ENCODE results near the gene ZNF544. TPM values are rescaled to one million over a fixed set of nuclear protein-coding genes. Genes with fewer than 3 reads are reported as not detected.

The ZNF544 gene
- total RNA-seq, 4 donors from 2014 or later = 19.1 to 53.4 (median 36.0) TPM

DNA sequence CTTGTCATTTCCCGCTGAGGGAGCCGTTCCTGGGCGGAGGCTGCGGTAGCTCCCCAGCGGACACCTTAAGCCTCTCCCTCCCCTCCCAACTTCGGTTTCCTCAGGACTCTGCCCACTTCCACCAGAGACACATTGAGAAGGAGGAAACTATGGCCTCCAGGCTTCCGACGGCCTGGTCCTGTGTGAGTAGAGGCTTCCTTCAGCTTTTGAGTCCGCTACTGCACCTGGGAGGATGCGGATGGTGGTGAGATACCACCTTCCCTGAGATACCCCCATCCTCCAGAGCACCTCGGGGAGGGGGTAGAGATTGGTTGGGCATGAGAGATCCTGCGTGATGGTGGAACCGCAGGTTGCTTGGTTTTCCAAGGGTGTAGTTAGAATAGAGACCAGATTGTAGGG lies 44.9 kb upstream of the ZNF544 start:
- peaks cover 6 to 99% (median 82%) of the 10 kb centered on the region in 3 donors for H3K9me3 ChIP-seq
- peak overlapping the region; percentile 98 to 99 (median 99) for H3K27ac ChIP-seq
- TF ChIP-seq, protein P1, sequence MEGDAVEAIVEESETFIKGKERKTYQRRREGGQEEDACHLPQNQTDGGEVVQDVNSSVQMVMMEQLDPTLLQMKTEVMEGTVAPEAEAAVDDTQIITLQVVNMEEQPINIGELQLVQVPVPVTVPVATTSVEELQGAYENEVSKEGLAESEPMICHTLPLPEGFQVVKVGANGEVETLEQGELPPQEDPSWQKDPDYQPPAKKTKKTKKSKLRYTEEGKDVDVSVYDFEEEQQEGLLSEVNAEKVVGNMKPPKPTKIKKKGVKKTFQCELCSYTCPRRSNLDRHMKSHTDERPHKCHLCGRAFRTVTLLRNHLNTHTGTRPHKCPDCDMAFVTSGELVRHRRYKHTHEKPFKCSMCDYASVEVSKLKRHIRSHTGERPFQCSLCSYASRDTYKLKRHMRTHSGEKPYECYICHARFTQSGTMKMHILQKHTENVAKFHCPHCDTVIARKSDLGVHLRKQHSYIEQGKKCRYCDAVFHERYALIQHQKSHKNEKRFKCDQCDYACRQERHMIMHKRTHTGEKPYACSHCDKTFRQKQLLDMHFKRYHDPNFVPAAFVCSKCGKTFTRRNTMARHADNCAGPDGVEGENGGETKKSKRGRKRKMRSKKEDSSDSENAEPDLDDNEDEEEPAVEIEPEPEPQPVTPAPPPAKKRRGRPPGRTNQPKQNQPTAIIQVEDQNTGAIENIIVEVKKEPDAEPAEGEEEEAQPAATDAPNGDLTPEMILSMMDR (IDR thresholded peaks at IDR 0.05) = no peak
- TF ChIP-seq POLR2A (IDR thresholded peaks at IDR 0.05) = no peak
- no peaks in the 10 kb centered on the region for H3K27me3 ChIP-seq
- peaks cover 4 to 22% (median 5%) of the 10 kb centered on the region in 3 donors for H3K4me1 ChIP-seq
- DNase-seq = peak; percentile 13
- peaks cover 10 to 75% (median 13%) of the 10 kb centered on the region in 3 donors for H3K36me3 ChIP-seq
- H3K4me3 ChIP-seq = peak overlapping the region; percentile 71 to 92 (median 72)
- 22 to 42% methylated on average over 7 to 13 of the region's 13 CpGs for WGBS, 2 donors
- intact Hi-C loops (cut with DNase I) = no loop called here

DNA sequence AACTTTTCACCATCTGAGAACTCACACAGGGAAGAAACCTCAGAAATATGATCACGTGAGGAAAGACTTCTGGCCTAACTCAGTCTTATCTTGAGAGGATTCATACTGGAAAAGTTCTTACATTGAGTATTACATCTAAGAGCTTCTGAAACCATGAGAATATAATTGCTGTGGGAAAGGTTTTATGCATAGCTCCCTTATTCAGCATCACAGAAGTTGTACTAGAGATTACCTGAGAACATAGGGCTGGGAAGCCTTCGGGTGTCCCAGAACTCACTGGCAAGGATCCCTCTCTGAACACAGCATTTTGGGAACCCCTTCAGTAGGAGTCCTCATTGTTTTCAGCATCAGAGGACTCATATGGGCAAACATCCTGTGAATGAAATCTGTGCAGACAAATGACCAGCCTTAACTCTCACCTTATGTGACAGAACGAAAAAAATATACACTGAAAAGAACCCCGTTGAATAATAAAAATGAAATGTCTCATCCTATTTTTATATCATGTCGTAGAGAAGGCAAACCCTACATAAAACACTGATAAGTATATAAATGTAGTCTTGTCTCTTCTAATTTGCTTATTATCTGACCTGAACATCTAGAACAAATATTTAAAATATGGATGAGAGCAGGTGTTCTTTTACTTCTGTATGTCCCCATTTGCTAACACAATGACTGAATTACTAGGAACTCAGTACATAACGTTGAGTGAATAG lies 31.7 kb upstream of the ZNF544 start:
- H3K9me3 ChIP-seq = peaks cover 46 to 100% (median 100%) of the 10 kb centered on the region in 3 donors
- intact Hi-C loops (cut with DNase I) = no loop called here
- no peak overlapping the region for H3K4me3 ChIP-seq
- peaks cover 25 to 100% (median 25%) of the 10 kb centered on the region in 3 donors for H3K36me3 ChIP-seq
- TF ChIP-seq, protein P1 (IDR thresholded peaks at IDR 0.05) = no peak
- TF ChIP-seq POLR2A (IDR thresholded peaks at IDR 0.05) = no peak
- no peaks in the 10 kb centered on the region for H3K4me1 ChIP-seq
- no peaks in the 10 kb centered on the region for H3K27me3 ChIP-seq
- H3K27ac ChIP-seq = no peak overlapping the region
- DNase-seq = no peak
- 59 to 60% methylated on average over 6 of the region's 6 CpGs for WGBS, 2 donors

DNA sequence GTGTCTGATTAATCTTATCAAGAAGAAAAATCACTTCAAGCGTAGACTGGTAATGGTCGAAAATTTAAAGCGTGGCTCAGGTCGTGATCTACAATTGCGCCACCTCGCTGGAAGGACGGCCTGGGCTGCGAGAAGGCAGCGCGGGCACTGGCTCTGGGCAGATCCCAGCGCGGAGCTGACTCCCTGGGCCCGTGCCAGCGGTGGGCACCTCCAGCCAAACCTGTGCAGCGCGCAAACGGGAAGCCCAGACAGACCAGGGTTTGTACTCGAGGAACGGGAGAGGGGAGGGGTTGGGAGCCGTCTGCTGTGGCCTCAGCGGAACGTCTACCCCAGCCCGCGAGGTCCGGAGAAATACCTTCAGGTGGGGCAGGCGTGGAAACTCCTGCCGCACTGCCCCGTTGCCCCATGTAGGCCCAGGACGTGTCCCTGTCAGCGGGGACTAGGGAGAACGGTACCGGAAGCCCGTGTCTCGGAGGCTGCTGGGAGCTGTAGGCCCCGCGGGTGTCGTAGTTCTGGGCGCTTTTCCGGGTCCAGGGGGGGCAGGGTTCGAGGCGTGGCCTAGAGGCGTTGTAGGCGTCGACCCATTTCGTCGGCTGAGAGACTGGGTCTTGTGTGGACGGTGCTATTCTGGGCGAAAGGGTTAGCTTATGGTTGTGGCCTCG lies 24.8 kb upstream of the ZNF544 start:
- DNase-seq = no peak
- intact Hi-C loops (cut with DNase I) = no loop called here
- Histone ChIP-seq H3K36me3 (peaks cover 40 to 100% (median 48%) of the 10 kb centered on the region in 3 donors), H3K4me1 (no peaks in the 10 kb centered on the region), H3K4me3 (peak overlapping the region in 1 of 4 donors; percentile 28), H3K27me3 (no peaks in the 10 kb centered on the region), H3K27ac (no peak overlapping the region), H3K9me3 (peaks cover 54 to 100% (median 100%) of the 10 kb centered on the region in 3 donors)
- WGBS, 2 donors = 37 to 52% methylated on average over 23 to 26 of the region's 49 CpGs
- TF ChIP-seq POLR2A (IDR thresholded peaks at IDR 0.05) = no peak
- TF ChIP-seq, protein P1 (IDR thresholded peaks at IDR 0.05) = no peak

DNA sequence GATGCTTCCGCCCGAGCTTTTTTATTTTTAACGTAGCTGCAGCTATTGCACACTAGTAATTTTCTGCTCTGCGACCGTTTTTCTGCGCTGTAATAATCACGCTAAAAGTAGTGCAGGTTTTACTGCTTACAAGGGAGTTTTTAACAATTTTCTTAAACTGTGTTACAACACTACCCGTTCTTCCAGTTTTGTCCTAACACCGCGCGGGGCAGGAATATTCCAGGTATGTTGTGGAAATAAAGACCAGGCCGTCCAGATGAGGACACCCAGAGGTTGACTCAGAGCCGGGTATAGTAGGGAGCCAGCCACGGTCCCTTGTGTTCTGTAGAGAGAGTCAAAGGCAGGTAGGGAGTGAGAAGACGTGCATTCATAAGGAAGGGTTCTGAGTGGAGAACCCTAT lies 24.1 kb upstream of the ZNF544 start:
- DNase-seq = no peak
- intact Hi-C loops (cut with DNase I) = no loop called here
- peaks cover 47 to 100% (median 53%) of the 10 kb centered on the region in 3 donors for H3K36me3 ChIP-seq
- peaks cover 54 to 100% (median 100%) of the 10 kb centered on the region in 3 donors for H3K9me3 ChIP-seq
- TF ChIP-seq, protein P1 (IDR thresholded peaks at IDR 0.05) = no peak
- no peak for TF ChIP-seq POLR2A (IDR thresholded peaks at IDR 0.05)
- WGBS, 2 donors = 42 to 50% methylated on average over 15 of the region's 15 CpGs
- H3K27ac ChIP-seq = no peak overlapping the region
- no peaks in the 10 kb centered on the region for H3K4me1 ChIP-seq
- H3K4me3 ChIP-seq = no peak overlapping the region
- no peaks in the 10 kb centered on the region for H3K27me3 ChIP-seq

DNA sequence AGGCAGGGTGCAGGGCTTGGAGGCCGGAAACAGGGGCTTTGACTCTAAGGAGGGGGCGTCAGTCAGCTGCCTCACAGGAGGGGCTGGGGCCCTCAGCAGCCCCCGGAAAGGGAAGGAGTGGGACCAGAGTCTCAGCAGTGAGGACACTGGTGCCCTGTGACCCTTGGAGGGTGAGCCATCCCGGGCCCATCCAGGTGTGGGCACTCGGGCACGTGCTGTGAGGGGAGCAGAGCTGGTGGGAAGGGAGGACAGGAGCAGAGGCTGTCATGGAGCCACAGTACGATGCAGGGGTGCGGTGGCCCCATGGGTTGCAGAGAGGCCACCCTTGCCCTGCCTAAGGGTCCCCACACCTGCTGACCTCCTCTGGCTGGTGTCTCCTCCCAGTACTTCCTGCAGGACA lies 19.1 kb upstream of the ZNF544 start:
- Histone ChIP-seq H3K27me3 (no peaks in the 10 kb centered on the region), H3K9me3 (peaks cover 47 to 100% (median 98%) of the 10 kb centered on the region in 3 donors), H3K4me1 (no peaks in the 10 kb centered on the region), H3K36me3 (peaks cover 75 to 98% (median 81%) of the 10 kb centered on the region in 3 donors), H3K27ac (no peak overlapping the region), H3K4me3 (peak overlapping the region in 1 of 4 donors; percentile 49)
- DNase-seq = no peak
- WGBS, 2 donors = 96 to 98% methylated on average over 3 to 8 of the region's 8 CpGs
- intact Hi-C loops (cut with DNase I) = no loop called here
- no peak for TF ChIP-seq POLR2A (IDR thresholded peaks at IDR 0.05)
- TF ChIP-seq, protein P1 (IDR thresholded peaks at IDR 0.05) = no peak
